Upper lobe of left lung (tissue), 6 donors: ENCODE results near the gene ST8SIA5. TPM values are rescaled to one million over a fixed set of nuclear protein-coding genes. Genes with fewer than 3 reads are reported as not detected.

ENCODE experiments used
- ATAC-seq, 2 donors: fragments of 200-7000 bp; cut with Tn5 transposase; one replicate each; pipeline ENCODE4 v1.9.1; 2022; ENCODE audit warnings: mild to moderate bottlenecking in 2 of 2, moderate library complexity in 2 of 2; ENCODE audit not compliant: low FRiP score in 2 of 2
- DNase-seq, 2 donors: peaks; one replicate each; pipeline ENCODE4 v3.0.0-alpha.2; 2019 to 2020
- H3K27ac ChIP-seq, 4 donors: fragments of 200-600 bp; sonication (generic); one replicate each; pipeline ENCODE4 v1.5.1; 2016 to 2019
- H3K27me3 ChIP-seq, 4 donors: fragments of 200-600 bp; sonication (generic); one replicate each; pipeline ENCODE4 v1.5.1; 2017 to 2019
- H3K36me3 ChIP-seq, 4 donors: fragments of 200-600 bp; sonication (generic); one replicate each; pipeline ENCODE4 v1.5.1; 2016 to 2019
- H3K4me1 ChIP-seq, 4 donors: fragments of 200-600 bp; sonication (generic); one replicate each; pipeline ENCODE4 v1.5.1; 2018 to 2019
- H3K4me3 ChIP-seq, 4 donors: fragments of 200-600 bp; sonication (generic); one replicate each; pipeline ENCODE4 v1.5.1; 2017 to 2019; ENCODE audit warnings: mild to moderate bottlenecking in 2 of 4, moderate library complexity in 1 of 4
- H3K9me3 ChIP-seq, 4 donors: fragments of 200-600 bp; sonication (generic); one replicate each; pipeline ENCODE4 v1.5.1; 2018 to 2019
- EP300 ChIP-seq, 4 donors: sonication (generic); formaldehyde crosslinking; IDR thresholded peaks; one replicate each; pipeline ENCODE4 v1.5.1; 2017; ENCODE audit warnings: antibody characterized with exemption in 4 of 4, control low read depth in 2 of 4
- POLR2A ChIP-seq, 4 donors: fragments of 450-650 bp; IDR thresholded peaks; one replicate each; pipeline ENCODE4 v1.5.1; 2016 to 2017; ENCODE audit warnings: antibody characterized with exemption in 4 of 4, mild to moderate bottlenecking in 2 of 4
- POLR2AphosphoS5 ChIP-seq, 2 donors: sonication (generic); formaldehyde crosslinking; IDR thresholded peaks; one replicate each; pipeline ENCODE4 v1.5.1; 2017; ENCODE audit warnings: antibody characterized with exemption in 2 of 2
- WGBS, 2 donors: methylation state at CpG; one replicate each; pipeline ENCODE4 v1.1.5; 2017 to 2018; 5-methylcytosine and 5-hydroxymethylcytosine counted together
- total RNA-seq, 6 donors: library from RNA; depleted of rRNA in 4 of 6; stranded (reverse); fragments of >200 nt in 4 of 6; gene quantifications; one replicate each; pipeline versions ENCODE4 v1.1.0 to v1.2.1, GENCODE V29; 2016 to 2021
- TF ChIP-seq, protein P1 (sequence below), 6 experiments: fragments of 450-650 bp in 4 of 6; fragments of 200-600 bp in 2 of 6; sonication (generic) in 2 of 6; IDR thresholded peaks; one replicate each; pipeline ENCODE4 v1.5.1; 2016 to 2019; ENCODE audit warnings: antibody characterized with exemption in 6 of 6
- donor health status: DM: no; HTN: no; CAD: no; lungs with moderate emphysema.
- donor health status: DM: no; HTN: yes; CAD: no; lungs with severe emphysema.

Gene ST8SIA5
- total RNA-seq, 6 donors from 2014 or later: 0.30 to 0.74 (median 0.50) TPM; not detected in 2

DNA sequence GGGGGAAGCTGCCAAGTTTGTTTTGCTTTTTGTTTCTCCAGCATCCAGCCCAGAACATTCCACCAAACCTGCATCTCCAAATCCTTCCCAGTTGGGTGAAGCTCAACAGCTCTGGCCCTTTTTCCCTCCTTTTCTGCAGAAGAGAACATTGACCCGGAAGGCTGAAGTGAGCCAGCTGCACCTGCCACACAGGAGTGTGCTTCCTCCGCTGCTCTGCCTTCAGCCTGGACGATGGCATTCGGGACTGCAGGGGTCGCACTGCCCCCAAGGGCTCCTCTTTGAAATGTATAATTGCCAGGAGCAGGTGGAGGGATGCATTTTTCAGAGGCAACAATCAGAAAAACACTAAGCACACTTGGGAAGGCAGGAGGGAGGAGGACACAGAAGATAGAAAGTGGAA is 41.8 kb downstream of the ST8SIA5 start:
- no peak overlapping the region for H3K4me3 ChIP-seq
- WGBS, 2 donors: 44 to 66% methylated on average over 4 to 5 of the region's 5 CpGs
- H3K36me3 ChIP-seq: no peaks in the 10 kb centered on the region
- H3K4me1 ChIP-seq: peaks cover 3 to 8% (median 7%) of the 10 kb centered on the region in 4 donors
- no peaks in the 10 kb centered on the region for H3K27me3 ChIP-seq
- ATAC-seq: no peak
- TF ChIP-seq POLR2A (IDR thresholded peaks at IDR 0.05): no peak
- TF ChIP-seq, protein P1, sequence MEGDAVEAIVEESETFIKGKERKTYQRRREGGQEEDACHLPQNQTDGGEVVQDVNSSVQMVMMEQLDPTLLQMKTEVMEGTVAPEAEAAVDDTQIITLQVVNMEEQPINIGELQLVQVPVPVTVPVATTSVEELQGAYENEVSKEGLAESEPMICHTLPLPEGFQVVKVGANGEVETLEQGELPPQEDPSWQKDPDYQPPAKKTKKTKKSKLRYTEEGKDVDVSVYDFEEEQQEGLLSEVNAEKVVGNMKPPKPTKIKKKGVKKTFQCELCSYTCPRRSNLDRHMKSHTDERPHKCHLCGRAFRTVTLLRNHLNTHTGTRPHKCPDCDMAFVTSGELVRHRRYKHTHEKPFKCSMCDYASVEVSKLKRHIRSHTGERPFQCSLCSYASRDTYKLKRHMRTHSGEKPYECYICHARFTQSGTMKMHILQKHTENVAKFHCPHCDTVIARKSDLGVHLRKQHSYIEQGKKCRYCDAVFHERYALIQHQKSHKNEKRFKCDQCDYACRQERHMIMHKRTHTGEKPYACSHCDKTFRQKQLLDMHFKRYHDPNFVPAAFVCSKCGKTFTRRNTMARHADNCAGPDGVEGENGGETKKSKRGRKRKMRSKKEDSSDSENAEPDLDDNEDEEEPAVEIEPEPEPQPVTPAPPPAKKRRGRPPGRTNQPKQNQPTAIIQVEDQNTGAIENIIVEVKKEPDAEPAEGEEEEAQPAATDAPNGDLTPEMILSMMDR (IDR thresholded peaks at IDR 0.05): no peak
- no peak for TF ChIP-seq EP300 (IDR thresholded peaks at IDR 0.05)
- TF ChIP-seq POLR2AphosphoS5 (IDR thresholded peaks at IDR 0.05): no peak
- no peak for DNase-seq
- no peak overlapping the region for H3K27ac ChIP-seq
- no peaks in the 10 kb centered on the region for H3K9me3 ChIP-seq

DNA sequence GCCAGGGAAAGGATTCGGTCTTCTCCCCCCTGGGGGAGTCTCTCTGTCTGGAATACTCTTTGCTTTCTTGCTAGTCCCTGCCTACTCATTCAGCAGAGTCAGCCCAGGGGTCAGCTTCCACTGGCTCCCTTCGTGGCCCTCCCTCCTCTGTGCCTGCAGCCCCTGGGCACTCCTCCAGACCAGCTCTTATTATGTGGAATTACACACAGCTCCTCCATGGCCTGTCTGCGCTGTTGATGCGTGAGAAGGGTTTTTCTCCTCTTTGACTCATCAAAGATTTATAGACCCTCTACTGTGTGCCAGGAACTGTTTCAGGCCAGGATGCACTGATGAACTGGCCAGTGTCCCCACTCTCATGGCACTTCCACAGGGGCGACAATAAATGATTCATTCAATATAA is 44.4 kb downstream of the ST8SIA5 start:
- H3K27ac ChIP-seq: no peak overlapping the region
- no peaks in the 10 kb centered on the region for H3K9me3 ChIP-seq
- no peak for DNase-seq
- no peaks in the 10 kb centered on the region for H3K4me1 ChIP-seq
- TF ChIP-seq POLR2AphosphoS5 (IDR thresholded peaks at IDR 0.05) (no peak), POLR2A (IDR thresholded peaks at IDR 0.05) (no peak), EP300 (IDR thresholded peaks at IDR 0.05) (no peak)
- TF ChIP-seq, protein P1 (IDR thresholded peaks at IDR 0.05): no peak
- no peak overlapping the region for H3K4me3 ChIP-seq
- no peaks in the 10 kb centered on the region for H3K27me3 ChIP-seq
- ATAC-seq: no peak
- 58 to 75% methylated on average over 5 of the region's 5 CpGs for WGBS, 2 donors
- no peaks in the 10 kb centered on the region for H3K36me3 ChIP-seq

- DNase-seq: no peak
- Histone ChIP-seq H3K4me3 (no peak overlapping the region), H3K4me1 (no peaks in the 10 kb centered on the region), H3K36me3 (no peaks in the 10 kb centered on the region), H3K27me3 (no peaks in the 10 kb centered on the region), H3K27ac (no peak overlapping the region), H3K9me3 (no peaks in the 10 kb centered on the region)
- ATAC-seq: no peak
- TF ChIP-seq POLR2A (IDR thresholded peaks at IDR 0.05) (no peak), POLR2AphosphoS5 (IDR thresholded peaks at IDR 0.05) (no peak), EP300 (IDR thresholded peaks at IDR 0.05) (no peak)
- TF ChIP-seq, protein P1 (IDR thresholded peaks at IDR 0.05): no peak
- 24 to 33% methylated on average over 11 of the region's 11 CpGs for WGBS, 2 donors
Measured at GRCh38 chr18:46711444-46711863, 45.4 kb downstream of the ST8SIA5 start.

- no peak for ATAC-seq
- Histone ChIP-seq H3K27me3 (no peaks in the 10 kb centered on the region), H3K4me3 (no peak overlapping the region), H3K4me1 (no peaks in the 10 kb centered on the region), H3K9me3 (no peaks in the 10 kb centered on the region), H3K27ac (no peak overlapping the region), H3K36me3 (no peaks in the 10 kb centered on the region)
- WGBS, 2 donors: 70 to 80% methylated on average over 3 of the region's 3 CpGs
- DNase-seq: no peak
- TF ChIP-seq EP300 (IDR thresholded peaks at IDR 0.05): no peak
- TF ChIP-seq, protein P1 (IDR thresholded peaks at IDR 0.05): no peak
- TF ChIP-seq POLR2AphosphoS5 (IDR thresholded peaks at IDR 0.05): no peak
- TF ChIP-seq POLR2A (IDR thresholded peaks at IDR 0.05): no peak
Measured at GRCh38 chr18:46706968-46707367, 49.9 kb downstream of the ST8SIA5 start.

GRCh38 chr18:46705521-46705920 is 51.3 kb downstream of the ST8SIA5 start:
- no peaks in the 10 kb centered on the region for H3K9me3 ChIP-seq
- no peaks in the 10 kb centered on the region for H3K4me1 ChIP-seq
- no peaks in the 10 kb centered on the region for H3K27me3 ChIP-seq
- H3K4me3 ChIP-seq: no peak overlapping the region
- DNase-seq (no peak), ATAC-seq (no peak)
- 65 to 100% methylated on average over 1 to 5 of the region's 5 CpGs for WGBS, 2 donors
- no peak for TF ChIP-seq POLR2AphosphoS5 (IDR thresholded peaks at IDR 0.05)
- no peak for TF ChIP-seq EP300 (IDR thresholded peaks at IDR 0.05)
- no peak for TF ChIP-seq POLR2A (IDR thresholded peaks at IDR 0.05)
- TF ChIP-seq, protein P1 (IDR thresholded peaks at IDR 0.05): no peak
- no peak overlapping the region for H3K27ac ChIP-seq
- no peaks in the 10 kb centered on the region for H3K36me3 ChIP-seq
